HEK293 (cell line): Measurements from ENCODE around the gene INHBA.

Experiments used
- CTCF ChIA-PET: fragments of 350-600 bp; formaldehyde crosslinking; extraction: SDS; loops from one replicate; lab custom pipeline; 2021; ENCODE audit warnings: antibody characterized with exemption; lab: Yijun Ruan, JAX
- POLR2A ChIA-PET: fragments of 300-600 bp; formaldehyde crosslinking; extraction: SDS; loops from one replicate; lab custom pipeline; 2020; ENCODE audit warnings: antibody characterized with exemption, inconsistent platforms; lab: Yijun Ruan, JAX
- H3K27ac ChIP-seq: fragments of 200-500 bp; sonication (Bioruptor generic); 2 replicates; pipeline ENCODE4 v1.5.1; 2014; ENCODE audit warnings: low read depth, low read length, control low read depth, inconsistent platforms; ENCODE audit errors: extremely low read depth
- H3K36me3 ChIP-seq, 2 experiments: fragments of 200-500 bp in 1 of 2; sonication (Bioruptor generic) in 1 of 2; 1 replicate in 1 of 2; 2 replicates in 1 of 2; pipeline ENCODE4 v1.5.1; 2014 to 2017; ENCODE audit warnings: inconsistent platforms in 2 of 2, low read length in 2 of 2; ENCODE audit not compliant: control insufficient read depth in 2 of 2, insufficient read depth in 1 of 2
- H3K4me1 ChIP-seq: fragments of 200-500 bp; sonication (Bioruptor generic); 2 replicates; pipeline ENCODE4 v1.5.1; 2014; ENCODE audit warnings: mild to moderate bottlenecking, low read length, inconsistent platforms; ENCODE audit not compliant: control insufficient read depth, insufficient read depth
- H3K4me3 ChIP-seq: 2 replicates; pipeline ENCODE4 v1.5.1; 2011; ENCODE audit warnings: low read depth, mild to moderate bottlenecking, control low read depth, low read length, moderate library complexity
- H3K9me3 ChIP-seq: fragments of 200-500 bp; sonication (Bioruptor generic); 2 replicates; pipeline ENCODE4 v1.5.1; 2014; ENCODE audit warnings: low read depth, low read length, inconsistent platforms; ENCODE audit not compliant: control insufficient read depth, insufficient read depth
- MYNN ChIP-seq: fragments of 450-650 bp; formaldehyde crosslinking; IDR thresholded peaks from 2 replicates; pipeline ENCODE4 v1.5.1; 2016; ENCODE audit warnings: missing biosample characterization, missing genetic modification characterization, borderline replicate concordance
- PRDM1 ChIP-seq: fragments of 450-650 bp; formaldehyde crosslinking; IDR thresholded peaks from 2 replicates; pipeline ENCODE4; 2016; ENCODE audit warnings: missing biosample characterization, missing genetic modification characterization
- RBAK ChIP-seq: fragments of 450-650 bp; formaldehyde crosslinking; IDR thresholded peaks from 2 replicates; pipeline ENCODE4 v1.5.1; 2016; ENCODE audit warnings: missing biosample characterization, missing genetic modification characterization
- REPIN1 ChIP-seq: fragments of 450-650 bp; formaldehyde crosslinking; IDR thresholded peaks from 2 replicates; pipeline ENCODE4 v1.5.1; 2017; ENCODE audit warnings: missing biosample characterization, missing genetic modification characterization, low read depth
- ZBTB1 ChIP-seq: fragments of 450-650 bp; formaldehyde crosslinking; IDR thresholded peaks from 2 replicates; pipeline ENCODE4 v1.5.1; 2016; ENCODE audit warnings: missing biosample characterization, missing genetic modification characterization
- ZEB2 ChIP-seq: fragments of 450-650 bp; formaldehyde crosslinking; IDR thresholded peaks from 2 replicates; pipeline ENCODE4 v1.5.1; 2016; ENCODE audit warnings: missing biosample characterization, missing genetic modification characterization
- ZFHX2 ChIP-seq: fragments of 450-650 bp; formaldehyde crosslinking; conservative IDR thresholded peaks from 2 replicates; pipeline ENCODE4 v1.5.1; 2016; ENCODE audit warnings: missing biosample characterization, missing genetic modification characterization
- ZNF112 ChIP-seq: fragments of 450-650 bp; formaldehyde crosslinking; IDR thresholded peaks from 2 replicates; pipeline ENCODE4 v1.5.0; 2017; ENCODE audit warnings: missing biosample characterization, missing genetic modification characterization
- ZNF121 ChIP-seq: fragments of 450-650 bp; formaldehyde crosslinking; IDR thresholded peaks from 2 replicates; pipeline ENCODE4 v1.5.1; 2016; ENCODE audit warnings: missing biosample characterization, missing genetic modification characterization
- ZNF155 ChIP-seq: fragments of 450-650 bp; formaldehyde crosslinking; IDR thresholded peaks from 2 replicates; pipeline ENCODE4 v1.5.1; 2016; ENCODE audit warnings: missing biosample characterization, missing genetic modification characterization
- ZNF174 ChIP-seq: fragments of 450-650 bp; formaldehyde crosslinking; IDR thresholded peaks from 2 replicates; pipeline ENCODE4 v1.5.0; 2017; ENCODE audit warnings: missing biosample characterization, mild to moderate bottlenecking, missing genetic modification characterization
- ZNF19 ChIP-seq: fragments of 450-650 bp; formaldehyde crosslinking; IDR thresholded peaks from 2 replicates; pipeline ENCODE4; 2016; ENCODE audit warnings: missing biosample characterization, missing genetic modification characterization, low read depth
- ZNF2 ChIP-seq: fragments of 450-650 bp; formaldehyde crosslinking; IDR thresholded peaks from 2 replicates; pipeline ENCODE4 v1.5.1; 2016; ENCODE audit warnings: missing biosample characterization, missing genetic modification characterization
- ZNF23 ChIP-seq: fragments of 450-650 bp; formaldehyde crosslinking; IDR thresholded peaks from 2 replicates; pipeline ENCODE4 v1.5.1; 2016; ENCODE audit warnings: missing biosample characterization, missing genetic modification characterization, borderline replicate concordance
- ZNF24 ChIP-seq: fragments of 450-650 bp; formaldehyde crosslinking; IDR thresholded peaks from 2 replicates; pipeline ENCODE4 v1.5.1; 2016; ENCODE audit warnings: missing biosample characterization, missing genetic modification characterization
- ZNF248 ChIP-seq: fragments of 450-650 bp; formaldehyde crosslinking; IDR thresholded peaks from 2 replicates; pipeline ENCODE4 v1.5.1; 2017; ENCODE audit warnings: missing biosample characterization, missing genetic modification characterization
- ZNF302 ChIP-seq: fragments of 450-650 bp; formaldehyde crosslinking; IDR thresholded peaks from 2 replicates; pipeline ENCODE4 v1.5.1; 2016; ENCODE audit warnings: missing biosample characterization, missing genetic modification characterization, low read depth
- ZNF37A ChIP-seq: fragments of 450-650 bp; IDR thresholded peaks from 2 replicates; pipeline ENCODE4 v1.5.1; 2018; ENCODE audit warnings: missing biosample characterization, missing genetic modification characterization
- ZNF423 ChIP-seq: fragments of 450-650 bp; formaldehyde crosslinking; IDR thresholded peaks from 2 replicates; pipeline ENCODE4 v1.5.1; 2016; ENCODE audit warnings: missing biosample characterization, missing genetic modification characterization
- ZNF426 ChIP-seq: fragments of 450-650 bp; formaldehyde crosslinking; IDR thresholded peaks from 2 replicates; pipeline ENCODE4 v1.5.1; 2017; ENCODE audit warnings: missing biosample characterization, missing genetic modification characterization, mild to moderate bottlenecking, inconsistent platforms, moderate library complexity
- ZNF433 ChIP-seq: fragments of 450-650 bp; formaldehyde crosslinking; IDR thresholded peaks from 2 replicates; pipeline ENCODE4 v1.5.1; 2016; ENCODE audit warnings: missing biosample characterization, missing genetic modification characterization, low read depth
- ZNF48 ChIP-seq: fragments of 450-650 bp; formaldehyde crosslinking; IDR thresholded peaks from 2 replicates; pipeline ENCODE4 v1.5.1; 2016; ENCODE audit warnings: missing biosample characterization, missing genetic modification characterization
- ZNF510 ChIP-seq: fragments of 450-650 bp; formaldehyde crosslinking; IDR thresholded peaks from 2 replicates; pipeline ENCODE4 v1.5.1; 2018; ENCODE audit warnings: mild to moderate bottlenecking, missing genetic modification characterization, missing biosample characterization; ENCODE audit not compliant: insufficient replicate concordance
- ZNF558 ChIP-seq: fragments of 450-650 bp; formaldehyde crosslinking; IDR thresholded peaks from 2 replicates; pipeline ENCODE4 v1.5.1; 2016; ENCODE audit warnings: missing biosample characterization, missing genetic modification characterization
- ZNF560 ChIP-seq: fragments of 450-650 bp; formaldehyde crosslinking; IDR thresholded peaks from 2 replicates; pipeline ENCODE4 v1.5.1; 2017; ENCODE audit warnings: missing biosample characterization, missing genetic modification characterization, borderline replicate concordance
- ZNF629 ChIP-seq: fragments of 450-650 bp; formaldehyde crosslinking; IDR thresholded peaks from 2 replicates; pipeline ENCODE4 v1.5.1; 2017; ENCODE audit warnings: missing biosample characterization, missing genetic modification characterization
- ZNF747 ChIP-seq: fragments of 450-650 bp; formaldehyde crosslinking; IDR thresholded peaks from 2 replicates; pipeline ENCODE4 v1.5.1; 2016; ENCODE audit warnings: missing biosample characterization, missing genetic modification characterization
- ZNF791 ChIP-seq: fragments of 450-650 bp; formaldehyde crosslinking; IDR thresholded peaks from 2 replicates; pipeline ENCODE4 v1.5.1; 2016; ENCODE audit warnings: missing biosample characterization, missing genetic modification characterization
- ZSCAN5A ChIP-seq: fragments of 450-650 bp; formaldehyde crosslinking; IDR thresholded peaks from 2 replicates; pipeline ENCODE4 v1.5.1; 2016; ENCODE audit warnings: missing biosample characterization, missing genetic modification characterization
- TF ChIP-seq, protein P1 (sequence below): fragments of 450-650 bp; formaldehyde crosslinking; conservative IDR thresholded peaks from 2 replicates; pipeline ENCODE4 v1.5.1; 2016; ENCODE audit warnings: low read depth, missing biosample characterization, missing genetic modification characterization
- TF ChIP-seq, protein P2 (sequence below): fragments of 450-650 bp; formaldehyde crosslinking; IDR thresholded peaks from 2 replicates; pipeline ENCODE4 v1.5.1; 2017; ENCODE audit warnings: missing biosample characterization, mild to moderate bottlenecking, missing genetic modification characterization, moderate library complexity

The INHBA gene

GRCh38 chr7:41745451-41745850 is 42.6 kb upstream of the INHBA start:
- Histone ChIP-seq H3K27ac (no peak overlapping the region), H3K9me3 (no peaks in the 10 kb centered on the region; the same call in 1 of the 2 replicates), H3K4me3 (no peak overlapping the region), H3K4me1 (no peaks in the 10 kb centered on the region), H3K36me3 (no peaks in the 10 kb centered on the region)
- ChIA-PET POLR2A (no interaction called here), CTCF (interaction anchor here (0.5 kb wide), 1 partner anchor 9 kb away, joined by 3 read pairs; no protein-coding TSS in a partner anchor)
- TF ChIP-seq ZNF560 (tag by site-specific recombination) = no peak
- TF ChIP-seq ZNF302 (tag by site-specific recombination) = no peak
- TF ChIP-seq ZNF37A (tag by site-specific recombination) = no peak
- TF ChIP-seq ZNF510 = no peak
- TF ChIP-seq ZNF747 (tag by site-specific recombination) = no peak
- no peak for TF ChIP-seq ZNF121 (tag by site-specific recombination)
- no peak for TF ChIP-seq ZNF248 (tag by site-specific recombination)
- TF ChIP-seq, protein P1, sequence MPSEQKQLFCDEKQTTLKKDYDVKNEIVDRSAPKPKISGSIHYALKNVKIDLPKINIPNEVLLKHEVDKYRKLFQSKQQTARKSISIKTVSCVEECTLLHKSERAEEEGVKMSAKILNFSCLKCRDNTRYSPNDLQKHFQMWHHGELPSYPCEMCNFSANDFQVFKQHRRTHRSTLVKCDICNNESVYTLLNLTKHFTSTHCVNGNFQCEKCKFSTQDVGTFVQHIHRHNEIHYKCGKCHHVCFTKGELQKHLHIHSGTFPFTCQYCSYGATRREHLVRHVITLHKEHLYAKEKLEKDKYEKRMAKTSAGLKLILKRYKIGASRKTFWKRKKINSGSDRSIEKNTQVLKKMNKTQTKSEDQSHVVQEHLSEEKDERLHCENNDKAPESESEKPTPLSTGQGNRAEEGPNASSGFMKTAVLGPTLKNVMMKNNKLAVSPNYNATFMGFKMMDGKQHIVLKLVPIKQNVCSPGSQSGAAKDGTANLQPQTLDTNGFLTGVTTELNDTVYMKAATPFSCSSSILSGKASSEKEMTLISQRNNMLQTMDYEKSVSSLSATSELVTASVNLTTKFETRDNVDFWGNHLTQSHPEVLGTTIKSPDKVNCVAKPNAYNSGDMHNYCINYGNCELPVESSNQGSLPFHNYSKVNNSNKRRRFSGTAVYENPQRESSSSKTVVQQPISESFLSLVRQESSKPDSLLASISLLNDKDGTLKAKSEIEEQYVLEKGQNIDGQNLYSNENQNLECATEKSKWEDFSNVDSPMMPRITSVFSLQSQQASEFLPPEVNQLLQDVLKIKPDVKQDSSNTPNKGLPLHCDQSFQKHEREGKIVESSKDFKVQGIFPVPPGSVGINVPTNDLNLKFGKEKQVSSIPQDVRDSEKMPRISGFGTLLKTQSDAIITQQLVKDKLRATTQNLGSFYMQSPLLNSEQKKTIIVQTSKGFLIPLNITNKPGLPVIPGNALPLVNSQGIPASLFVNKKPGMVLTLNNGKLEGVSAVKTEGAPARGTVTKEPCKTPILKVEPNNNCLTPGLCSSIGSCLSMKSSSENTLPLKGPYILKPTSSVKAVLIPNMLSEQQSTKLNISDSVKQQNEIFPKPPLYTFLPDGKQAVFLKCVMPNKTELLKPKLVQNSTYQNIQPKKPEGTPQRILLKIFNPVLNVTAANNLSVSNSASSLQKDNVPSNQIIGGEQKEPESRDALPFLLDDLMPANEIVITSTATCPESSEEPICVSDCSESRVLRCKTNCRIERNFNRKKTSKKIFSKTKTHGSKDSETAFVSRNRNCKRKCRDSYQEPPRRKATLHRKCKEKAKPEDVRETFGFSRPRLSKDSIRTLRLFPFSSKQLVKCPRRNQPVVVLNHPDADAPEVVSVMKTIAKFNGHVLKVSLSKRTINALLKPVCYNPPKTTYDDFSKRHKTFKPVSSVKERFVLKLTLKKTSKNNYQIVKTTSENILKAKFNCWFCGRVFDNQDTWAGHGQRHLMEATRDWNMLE (tag by site-specific recombination) = no peak
- TF ChIP-seq RBAK (tag by site-specific recombination) = no peak
- no peak for TF ChIP-seq ZNF558
- no peak for TF ChIP-seq ZSCAN5A (tag by site-specific recombination)
- TF ChIP-seq ZNF155 (tag by site-specific recombination) = no peak
- no peak for TF ChIP-seq ZNF23 (tag by site-specific recombination)
- no peak for TF ChIP-seq ZNF423 (tag by site-specific recombination)
- no peak for TF ChIP-seq ZBTB1 (tag by site-specific recombination)
- no peak for TF ChIP-seq ZNF2 (tag by site-specific recombination)
- TF ChIP-seq ZNF174 = no peak
- TF ChIP-seq, protein P2, sequence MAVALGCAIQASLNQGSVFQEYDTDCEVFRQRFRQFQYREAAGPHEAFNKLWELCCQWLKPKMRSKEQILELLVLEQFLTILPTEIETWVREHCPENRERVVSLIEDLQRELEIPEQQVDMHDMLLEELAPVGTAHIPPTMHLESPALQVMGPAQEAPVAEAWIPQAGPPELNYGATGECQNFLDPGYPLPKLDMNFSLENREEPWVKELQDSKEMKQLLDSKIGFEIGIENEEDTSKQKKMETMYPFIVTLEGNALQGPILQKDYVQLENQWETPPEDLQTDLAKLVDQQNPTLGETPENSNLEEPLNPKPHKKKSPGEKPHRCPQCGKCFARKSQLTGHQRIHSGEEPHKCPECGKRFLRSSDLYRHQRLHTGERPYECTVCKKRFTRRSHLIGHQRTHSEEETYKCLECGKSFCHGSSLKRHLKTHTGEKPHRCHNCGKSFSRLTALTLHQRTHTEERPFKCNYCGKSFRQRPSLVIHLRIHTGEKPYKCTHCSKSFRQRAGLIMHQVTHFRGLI (tag by site-specific recombination) = no peak
- no peak for TF ChIP-seq MYNN (tag by site-specific recombination)

GRCh38 chr7:41744161-41744560 is 41.3 kb upstream of the INHBA start:
- CTCF ChIA-PET = no interaction called here

More at GRCh38 chr7:41744161-41744560, 41.3 kb upstream of the INHBA start:
- H3K9me3 ChIP-seq = no peaks in the 10 kb centered on the region; the same call in 1 of the 2 replicates
- POLR2A ChIA-PET = no interaction called here
- H3K4me1 ChIP-seq = no peaks in the 10 kb centered on the region
- no peak for TF ChIP-seq PRDM1
- no peak for TF ChIP-seq ZNF112 (tag by site-specific recombination)
- TF ChIP-seq ZNF24 (tag by site-specific recombination) = no peak
- TF ChIP-seq ZFHX2 (tag by site-specific recombination) = no peak
- TF ChIP-seq ZEB2 (tag by site-specific recombination) = no peak
- TF ChIP-seq ZNF23 (tag by site-specific recombination) = no peak
- TF ChIP-seq ZNF791 = no peak
- no peak for TF ChIP-seq ZNF48 (tag by site-specific recombination)
- TF ChIP-seq REPIN1 (tag by site-specific recombination) = no peak
- TF ChIP-seq ZNF629 (tag by site-specific recombination) = no peak
- TF ChIP-seq ZNF433 (tag by site-specific recombination) = no peak
- TF ChIP-seq ZNF426 (tag by site-specific recombination) = no peak
- no peak for TF ChIP-seq ZNF19 (tag by site-specific recombination)
- no peaks in the 10 kb centered on the region for H3K36me3 ChIP-seq
- H3K4me3 ChIP-seq = no peak overlapping the region
- H3K27ac ChIP-seq = no peak overlapping the region
